ENCODE data around the gene PRDM15. TPM values are rescaled to one million over a fixed set of nuclear protein-coding genes. Genes with fewer than 3 reads are reported as not detected.

PRDM15 gene
- total RNA-seq, 1 experiment from 2014 or later: 9.9 TPM

DNA sequence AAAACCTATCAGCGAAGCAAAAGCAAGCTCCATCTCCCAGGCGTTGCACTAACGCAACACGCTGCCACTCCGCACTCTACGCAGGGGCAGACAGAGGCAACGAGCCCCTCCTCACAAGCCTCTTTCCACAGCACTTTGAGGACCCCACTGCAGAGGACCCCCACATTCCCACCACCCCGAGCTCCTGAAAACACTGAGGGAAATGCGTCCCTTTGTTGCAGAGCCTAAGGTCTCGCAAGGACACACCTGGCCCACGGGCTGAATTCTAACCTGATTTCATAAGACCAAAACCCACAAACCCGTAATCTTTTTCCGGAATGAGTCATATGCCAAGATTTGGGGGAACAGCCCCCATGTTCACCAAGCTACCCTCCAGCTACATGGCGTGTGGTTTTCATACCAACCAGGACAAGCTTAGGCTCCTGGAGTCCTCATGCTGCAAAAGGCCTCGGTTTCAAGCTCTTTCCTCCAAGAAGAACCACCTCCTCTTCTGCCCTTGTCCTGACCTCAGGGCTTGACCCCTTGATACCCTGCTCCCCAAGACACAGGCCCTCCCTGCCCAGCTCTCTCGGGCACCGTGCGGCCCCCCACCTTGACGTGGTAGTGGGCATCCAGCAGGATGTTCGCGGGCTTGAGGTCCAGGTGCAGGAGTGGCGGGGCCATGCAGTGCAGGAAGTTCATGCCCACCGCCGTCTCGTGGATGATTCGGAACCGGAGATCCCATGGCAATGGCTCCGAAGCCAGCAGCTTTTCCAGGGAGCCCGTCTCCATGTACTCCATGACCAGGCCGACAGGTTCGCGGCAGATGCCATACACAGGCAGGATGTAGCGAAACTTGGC is 123.0 kb downstream of the PRDM15 start:
- peaks cover 15% of the 10 kb centered on the region; the same call in 1 of the 2 replicates for H3K4me1 ChIP-seq (ENCODE audit: insufficient read depth, low read length)
- no peak overlapping the region for H3K4me2 ChIP-seq (ENCODE audit: insufficient read depth, insufficient read length, low read length)
- Mint-ChIP-seq H3K4me1 (peaks cover 62% of the 10 kb centered on the region in 2 experiments), H3K27me3 (ENCODE audit: low read depth) (peaks cover 21% of the 10 kb centered on the region), H3K36me3 (ENCODE audit: insufficient read depth in 1 of 3, low read depth in 3 of 3) (peaks cover 0 to 4% (median 2%) of the 10 kb centered on the region in 3 experiments; a peak in 4 of 7 replicates), H3K9me3 (no peaks in the 10 kb centered on the region; a peak in 2 of 5 replicates), H3K4me3 (no peak overlapping the region), H3K27ac (peak overlapping the region in 1 of 3 experiments; percentile 81; a peak in 2 of 7 replicates)
- no peak for DNase-seq
- no peak overlapping the region for H3K27ac ChIP-seq (ENCODE audit: insufficient read length, low read depth, low read length)
- H3K23me2 ChIP-seq (ENCODE audit: insufficient read length, low read depth, low read length, poor library complexity, severe bottlenecking): no peaks in the 10 kb centered on the region
- H2BK15ac ChIP-seq (ENCODE audit: low read depth, low read length): no peak overlapping the region
- H3K79me1 ChIP-seq (ENCODE audit: insufficient read depth, low read depth, low read length, poor library complexity, severe bottlenecking): no peaks in the 10 kb centered on the region
- H2BK5ac ChIP-seq (ENCODE audit: insufficient read length, low read length): no peak overlapping the region
- no peak overlapping the region for H3K14ac ChIP-seq (ENCODE audit: insufficient read depth, low read length)
- no peak overlapping the region for H2BK12ac ChIP-seq (ENCODE audit: insufficient read length, low read depth, low read length)
- H4K91ac ChIP-seq (ENCODE audit: insufficient read length, low read depth, low read length): no peak overlapping the region
- no peak overlapping the region for H4K5ac ChIP-seq (ENCODE audit: insufficient read length, low read depth, low read length)
- H2AFZ ChIP-seq (ENCODE audit: low read length): no peak overlapping the region
- no peak overlapping the region for H3K9ac ChIP-seq (ENCODE audit: extremely low read depth, insufficient read length, low read length)
- WGBS (ENCODE audit: extremely low coverage, insufficient read length, low lambda C conversion rate): no CpG with 5 or more reads among the region's 33 CpGs
- H4K20me1 ChIP-seq (ENCODE audit: control insufficient read depth, insufficient read depth, insufficient read length): no peaks in the 10 kb centered on the region
- H3T11ph ChIP-seq (ENCODE audit: low read length): no peak overlapping the region
- no peak overlapping the region for H3K4ac ChIP-seq (ENCODE audit: low read depth, low read length)
- no peak overlapping the region for H2AK5ac ChIP-seq (ENCODE audit: insufficient read length, low read length)
- no peak overlapping the region for H2BK20ac ChIP-seq (ENCODE audit: low read depth, low read length, poor library complexity, severe bottlenecking)
- TF ChIP-seq, protein P1, sequence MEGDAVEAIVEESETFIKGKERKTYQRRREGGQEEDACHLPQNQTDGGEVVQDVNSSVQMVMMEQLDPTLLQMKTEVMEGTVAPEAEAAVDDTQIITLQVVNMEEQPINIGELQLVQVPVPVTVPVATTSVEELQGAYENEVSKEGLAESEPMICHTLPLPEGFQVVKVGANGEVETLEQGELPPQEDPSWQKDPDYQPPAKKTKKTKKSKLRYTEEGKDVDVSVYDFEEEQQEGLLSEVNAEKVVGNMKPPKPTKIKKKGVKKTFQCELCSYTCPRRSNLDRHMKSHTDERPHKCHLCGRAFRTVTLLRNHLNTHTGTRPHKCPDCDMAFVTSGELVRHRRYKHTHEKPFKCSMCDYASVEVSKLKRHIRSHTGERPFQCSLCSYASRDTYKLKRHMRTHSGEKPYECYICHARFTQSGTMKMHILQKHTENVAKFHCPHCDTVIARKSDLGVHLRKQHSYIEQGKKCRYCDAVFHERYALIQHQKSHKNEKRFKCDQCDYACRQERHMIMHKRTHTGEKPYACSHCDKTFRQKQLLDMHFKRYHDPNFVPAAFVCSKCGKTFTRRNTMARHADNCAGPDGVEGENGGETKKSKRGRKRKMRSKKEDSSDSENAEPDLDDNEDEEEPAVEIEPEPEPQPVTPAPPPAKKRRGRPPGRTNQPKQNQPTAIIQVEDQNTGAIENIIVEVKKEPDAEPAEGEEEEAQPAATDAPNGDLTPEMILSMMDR (conservative IDR thresholded peaks at IDR 0.05): no peak
- H2BK120ac ChIP-seq (ENCODE audit: low read depth, low read length, poor library complexity, severe bottlenecking): no peak overlapping the region
- peaks cover under 1% of the 10 kb centered on the region; the same call in 1 of the 2 replicates for H3K27me3 ChIP-seq (ENCODE audit: insufficient read depth, low read length)
- no peak overlapping the region for H3K18ac ChIP-seq (ENCODE audit: insufficient read length, low read depth, low read length)
- H3K56ac ChIP-seq (ENCODE audit: insufficient read length, low read depth, low read length): no peak overlapping the region
- H3K23ac ChIP-seq (ENCODE audit: insufficient read length, low read depth, low read length): no peak overlapping the region
- no peak overlapping the region for H4K8ac ChIP-seq (replicated peaks; ENCODE audit: insufficient read length, low read depth, low read length)
- H3K9me3 ChIP-seq (ENCODE audit: control insufficient read depth, low read depth, low read length): no peaks in the 10 kb centered on the region
- H3K79me2 ChIP-seq (ENCODE audit: insufficient read depth, low read length): no peaks in the 10 kb centered on the region

All from H9 (cell line).